HepG2 (cell line): ENCODE results near the gene RABGEF1. TPM values are rescaled to one million over a fixed set of nuclear protein-coding genes. Genes with fewer than 3 reads are reported as not detected.

ENCODE experiments used
- CHD2 ChIP-seq: IDR thresholded peaks from 2 replicates; pipeline ENCODE4 v1.6.1; 2011; ENCODE audit warnings: low read depth, low read length, improper control_type of control experiment
- EZH2 ChIP-seq: conservative IDR thresholded peaks from 2 replicates; pipeline ENCODE4 v1.6.1; 2012; ENCODE audit warnings: mild to moderate bottlenecking, low read depth, low read length, moderate library complexity
- HOXD1 ChIP-seq: sonication (generic); formaldehyde crosslinking; IDR thresholded peaks from 2 replicates; pipeline ENCODE4 v1.5.0; 2020; ENCODE audit warnings: missing genetic modification reagents
- SNAI1 ChIP-seq: sonication (generic); formaldehyde crosslinking; IDR thresholded peaks from 2 replicates; pipeline ENCODE4 v1.5.0; 2020; ENCODE audit warnings: mild to moderate bottlenecking, missing genetic modification reagents, borderline replicate concordance
- SRSF9 ChIP-seq: fragments of 200-400 bp; formaldehyde crosslinking; IDR thresholded peaks from 2 replicates; pipeline ENCODE4 v1.6.1; 2018; ENCODE audit warnings: borderline replicate concordance, mild to moderate bottlenecking, low read depth, low read length; ENCODE audit not compliant: insufficient read depth, poor library complexity, severe bottlenecking
- TAF1 ChIP-seq: sonication (generic); formaldehyde crosslinking; IDR thresholded peaks from 2 replicates; pipeline ENCODE4 v1.4.0; 2020; ENCODE audit warnings: missing genetic modification reagents
- TBX3 ChIP-seq: fragments of 450-650 bp; IDR thresholded peaks from 2 replicates; pipeline ENCODE4 v1.6.1; 2017; ENCODE audit warnings: antibody characterized with exemption, mild to moderate bottlenecking, inconsistent platforms, borderline replicate concordance
- USF2 ChIP-seq, 2 experiments: sonication (generic) in 1 of 2; formaldehyde crosslinking in 1 of 2; IDR thresholded peaks; 2 replicates each; pipeline versions ENCODE4 v1.5.1 to v1.6.1; 2011 to 2020; ENCODE audit warnings: borderline replicate concordance in 1 of 2, low read depth in 1 of 2, low read length in 1 of 2, mild to moderate bottlenecking in 1 of 2, missing genetic modification reagents in 1 of 2, moderate library complexity in 1 of 2
- ZNF253 ChIP-seq: sonication (generic); formaldehyde crosslinking; IDR thresholded peaks from 2 replicates; pipeline ENCODE4 v1.8.0; 2022; ENCODE audit warnings: mild to moderate bottlenecking, missing genetic modification reagents, borderline replicate concordance
- ZNF326 ChIP-seq: sonication (generic); formaldehyde crosslinking; IDR thresholded peaks from 2 replicates; pipeline ENCODE4 v1.4.0; 2020; ENCODE audit warnings: missing genetic modification reagents, borderline replicate concordance
- ZNF431 ChIP-seq: sonication (generic); formaldehyde crosslinking; IDR thresholded peaks from 2 replicates; pipeline ENCODE4 v1.9.0; 2022; ENCODE audit warnings: missing genetic modification reagents, low read depth, mild to moderate bottlenecking, borderline replicate concordance
- ZNF552 ChIP-seq: sonication (generic); formaldehyde crosslinking; IDR thresholded peaks from 2 replicates; pipeline ENCODE4 v1.9.0; 2022; ENCODE audit warnings: missing genetic modification reagents, mild to moderate bottlenecking, borderline replicate concordance
- ZNF589 ChIP-seq: sonication (generic); formaldehyde crosslinking; conservative IDR thresholded peaks from 2 replicates; pipeline ENCODE4 v1.8.0; 2022; ENCODE audit warnings: mild to moderate bottlenecking, moderate library complexity, missing genetic modification reagents
- polyA plus RNA-seq, 8 experiments: library from polyadenylated mRNA; depleted of rRNA in 3 of 8; stranded (reverse) in 7 of 8; unstranded in 1 of 8; fragments of >200 nt; fragmentation: Illumina TruSeq in 4 of 8; extraction: Trizol in 4 of 8; gene quantifications; 2 replicates each; pipeline versions ENCODE4 v1.2.1 to v1.2.3, GENCODE V29; 2011 to 2016; ENCODE audit warnings: low read depth in 4 of 8, missing spikeins in 1 of 8, mixed read lengths in 1 of 8; ENCODE audit not compliant: insufficient read depth in 1 of 8
- total RNA-seq, 5 experiments: library from RNA; depleted of rRNA; stranded (reverse); fragments of >200 nt; fragmentation: Illumina TruSeq; extraction: Trizol; gene quantifications; 2 replicates each; pipeline ENCODE4 v1.2.3, GENCODE V29; 2016; ENCODE audit warnings: low read depth in 1 of 5
- TF ChIP-seq, protein P1 (sequence below): IDR thresholded peaks from 2 replicates; pipeline ENCODE4 v1.6.1; 2016; ENCODE audit warnings: low read depth, control low read depth
- TF ChIP-seq, protein P2 (sequence below): sonication (generic); formaldehyde crosslinking; IDR thresholded peaks from 2 replicates; pipeline ENCODE4 v1.8.1; 2022; ENCODE audit warnings: mild to moderate bottlenecking, missing genetic modification reagents
- TF ChIP-seq, protein P3 (sequence below): sonication (generic); formaldehyde crosslinking; IDR thresholded peaks from 2 replicates; pipeline ENCODE4 v1.4.0; 2020; ENCODE audit warnings: low read depth, missing genetic modification reagents
- TF ChIP-seq, protein P4 (sequence below): sonication (generic); formaldehyde crosslinking; IDR thresholded peaks from 2 replicates; pipeline ENCODE4 v1.5.1; 2020; ENCODE audit warnings: mild to moderate bottlenecking, moderate library complexity, missing genetic modification reagents

Gene RABGEF1
- total and polyA plus RNA-seq, 2 of the 13 experiments (the other 11 are each of a cell fraction or from before 2014, with no cell fraction given): 22.7 to 35.3 TPM

GRCh38 chr7:66844552-66845378 is 104.2 kb downstream of the RABGEF1 start (continued):
- TF ChIP-seq USF2 (IDR thresholded peaks at IDR 0.05; ENCODE audit: low read depth, low read length) (no peak), USF2 (CRISPR knock-in tag; IDR thresholded peaks at IDR 0.05; ENCODE audit: borderline replicate concordance) (peak; percentile 42; the same call in 1 of the 2 replicates), SNAI1 (CRISPR knock-in tag) (no peak), TAF1 (peak; percentile 94), CHD2 (no peak; the same call in 1 of the 2 replicates), ZNF253 (CRISPR knock-in tag) (no peak), ZNF552 (CRISPR knock-in tag) (no peak; the same call in 1 of the 2 replicates), TBX3 (no peak), EZH2 (no peak), ZNF326 (no peak; the same call in 1 of the 2 replicates), ZNF589 (CRISPR knock-in tag) (no peak), SRSF9 (no peak), ZNF431 (no peak), HOXD1 (CRISPR knock-in tag) (no peak; the same call in none of the 2 replicates)
- TF ChIP-seq, protein P1, sequence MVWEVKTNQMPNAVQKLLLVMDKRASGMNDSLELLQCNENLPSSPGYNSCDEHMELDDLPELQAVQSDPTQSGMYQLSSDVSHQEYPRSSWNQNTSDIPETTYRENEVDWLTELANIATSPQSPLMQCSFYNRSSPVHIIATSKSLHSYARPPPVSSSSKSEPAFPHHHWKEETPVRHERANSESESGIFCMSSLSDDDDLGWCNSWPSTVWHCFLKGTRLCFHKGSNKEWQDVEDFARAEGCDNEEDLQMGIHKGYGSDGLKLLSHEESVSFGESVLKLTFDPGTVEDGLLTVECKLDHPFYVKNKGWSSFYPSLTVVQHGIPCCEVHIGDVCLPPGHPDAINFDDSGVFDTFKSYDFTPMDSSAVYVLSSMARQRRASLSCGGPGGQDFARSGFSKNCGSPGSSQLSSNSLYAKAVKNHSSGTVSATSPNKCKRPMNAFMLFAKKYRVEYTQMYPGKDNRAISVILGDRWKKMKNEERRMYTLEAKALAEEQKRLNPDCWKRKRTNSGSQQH (CRISPR knock-in tag): no peak
- TF ChIP-seq, protein P2, sequence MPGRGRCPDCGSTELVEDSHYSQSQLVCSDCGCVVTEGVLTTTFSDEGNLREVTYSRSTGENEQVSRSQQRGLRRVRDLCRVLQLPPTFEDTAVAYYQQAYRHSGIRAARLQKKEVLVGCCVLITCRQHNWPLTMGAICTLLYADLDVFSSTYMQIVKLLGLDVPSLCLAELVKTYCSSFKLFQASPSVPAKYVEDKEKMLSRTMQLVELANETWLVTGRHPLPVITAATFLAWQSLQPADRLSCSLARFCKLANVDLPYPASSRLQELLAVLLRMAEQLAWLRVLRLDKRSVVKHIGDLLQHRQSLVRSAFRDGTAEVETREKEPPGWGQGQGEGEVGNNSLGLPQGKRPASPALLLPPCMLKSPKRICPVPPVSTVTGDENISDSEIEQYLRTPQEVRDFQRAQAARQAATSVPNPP: peak; percentile 82; the same call in 1 of the 2 replicates
- TF ChIP-seq, protein P3, sequence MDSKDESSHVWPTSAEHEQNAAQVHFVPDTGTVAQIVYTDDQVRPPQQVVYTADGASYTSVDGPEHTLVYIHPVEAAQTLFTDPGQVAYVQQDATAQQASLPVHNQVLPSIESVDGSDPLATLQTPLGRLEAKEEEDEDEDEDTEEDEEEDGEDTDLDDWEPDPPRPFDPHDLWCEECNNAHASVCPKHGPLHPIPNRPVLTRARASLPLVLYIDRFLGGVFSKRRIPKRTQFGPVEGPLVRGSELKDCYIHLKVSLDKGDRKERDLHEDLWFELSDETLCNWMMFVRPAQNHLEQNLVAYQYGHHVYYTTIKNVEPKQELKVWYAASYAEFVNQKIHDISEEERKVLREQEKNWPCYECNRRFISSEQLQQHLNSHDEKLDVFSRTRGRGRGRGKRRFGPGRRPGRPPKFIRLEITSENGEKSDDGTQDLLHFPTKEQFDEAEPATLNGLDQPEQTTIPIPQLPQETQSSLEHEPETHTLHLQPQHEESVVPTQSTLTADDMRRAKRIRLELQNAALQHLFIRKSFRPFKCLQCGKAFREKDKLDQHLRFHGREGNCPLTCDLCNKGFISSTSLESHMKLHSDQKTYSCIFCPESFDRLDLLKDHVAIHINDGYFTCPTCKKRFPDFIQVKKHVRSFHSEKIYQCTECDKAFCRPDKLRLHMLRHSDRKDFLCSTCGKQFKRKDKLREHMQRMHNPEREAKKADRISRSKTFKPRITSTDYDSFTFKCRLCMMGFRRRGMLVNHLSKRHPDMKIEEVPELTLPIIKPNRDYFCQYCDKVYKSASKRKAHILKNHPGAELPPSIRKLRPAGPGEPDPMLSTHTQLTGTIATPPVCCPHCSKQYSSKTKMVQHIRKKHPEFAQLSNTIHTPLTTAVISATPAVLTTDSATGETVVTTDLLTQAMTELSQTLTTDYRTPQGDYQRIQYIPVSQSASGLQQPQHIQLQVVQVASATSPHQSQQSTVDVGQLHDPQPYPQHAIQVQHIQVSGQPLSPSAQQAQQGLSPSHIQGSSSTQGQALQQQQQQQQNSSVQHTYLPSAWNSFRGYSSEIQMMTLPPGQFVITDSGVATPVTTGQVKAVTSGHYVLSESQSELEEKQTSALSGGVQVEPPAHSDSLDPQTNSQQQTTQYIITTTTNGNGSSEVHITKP (CRISPR knock-in tag): no peak
- TF ChIP-seq, protein P4, sequence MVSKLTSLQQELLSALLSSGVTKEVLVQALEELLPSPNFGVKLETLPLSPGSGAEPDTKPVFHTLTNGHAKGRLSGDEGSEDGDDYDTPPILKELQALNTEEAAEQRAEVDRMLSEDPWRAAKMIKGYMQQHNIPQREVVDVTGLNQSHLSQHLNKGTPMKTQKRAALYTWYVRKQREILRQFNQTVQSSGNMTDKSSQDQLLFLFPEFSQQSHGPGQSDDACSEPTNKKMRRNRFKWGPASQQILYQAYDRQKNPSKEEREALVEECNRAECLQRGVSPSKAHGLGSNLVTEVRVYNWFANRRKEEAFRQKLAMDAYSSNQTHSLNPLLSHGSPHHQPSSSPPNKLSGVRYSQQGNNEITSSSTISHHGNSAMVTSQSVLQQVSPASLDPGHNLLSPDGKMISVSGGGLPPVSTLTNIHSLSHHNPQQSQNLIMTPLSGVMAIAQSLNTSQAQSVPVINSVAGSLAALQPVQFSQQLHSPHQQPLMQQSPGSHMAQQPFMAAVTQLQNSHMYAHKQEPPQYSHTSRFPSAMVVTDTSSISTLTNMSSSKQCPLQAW: peak; percentile 80; the same call in 1 of the 2 replicates
